Endodermal cell (in vitro differentiated cells): ENCODE data around the gene EXD3. TPM values are rescaled to one million over a fixed set of nuclear protein-coding genes. Genes with fewer than 3 reads are reported as not detected.

ENCODE experiments used
- DNase-seq: peaks from one replicate; pipeline ENCODE4 v3.0.0-alpha.2; 2017
- H3K27ac ChIP-seq: 2 replicates; pipeline ENCODE4 v1.5.1; 2013; ENCODE audit warnings: mild to moderate bottlenecking, low read depth, low read length, moderate library complexity
- H3K27me3 ChIP-seq: 2 replicates; pipeline ENCODE4 v1.6.1; 2013; ENCODE audit warnings: mild to moderate bottlenecking, low read length, moderate library complexity; ENCODE audit not compliant: insufficient read depth, control insufficient read depth, poor library complexity, severe bottlenecking
- H3K36me3 ChIP-seq: 2 replicates; pipeline ENCODE4 v1.7.0; 2013; ENCODE audit warnings: mild to moderate bottlenecking, low read length, moderate library complexity; ENCODE audit not compliant: control insufficient read depth, insufficient read depth
- H3K4me1 ChIP-seq: one replicate; pipeline ENCODE4 v1.7.0; 2013; ENCODE audit warnings: low read length; ENCODE audit not compliant: control insufficient read depth, insufficient read depth
- H3K4me3 ChIP-seq: 2 replicates; pipeline ENCODE4 v1.5.1; 2013; ENCODE audit warnings: mild to moderate bottlenecking, low read length, moderate library complexity
- H3K9ac ChIP-seq: 2 replicates; pipeline ENCODE4 v1.6.1; 2013; ENCODE audit warnings: mild to moderate bottlenecking, low read length, moderate library complexity; ENCODE audit not compliant: poor library complexity, severe bottlenecking; ENCODE audit errors: extremely low read depth
- H3K9me3 ChIP-seq: 2 replicates; pipeline ENCODE4 v1.6.1; 2013; ENCODE audit warnings: mild to moderate bottlenecking, low read length, moderate library complexity; ENCODE audit not compliant: control insufficient read depth
- H3K27ac Mint-ChIP-seq: 2 replicates; pipeline ENCODE4 v1.8.0; 2020; ENCODE audit warnings: mixed read lengths
- H3K27me3 Mint-ChIP-seq: 2 replicates; pipeline ENCODE4 v1.8.0; 2021; ENCODE audit warnings: mild to moderate bottlenecking, mixed read lengths; ENCODE audit not compliant: insufficient read depth
- H3K36me3 Mint-ChIP-seq: 2 replicates; pipeline ENCODE4 v1.8.0; 2020; ENCODE audit warnings: low read depth, mixed read lengths
- H3K4me1 Mint-ChIP-seq: 2 replicates; pipeline ENCODE4 v1.8.0; 2020; ENCODE audit warnings: mixed read lengths
- H3K4me3 Mint-ChIP-seq: 2 replicates; pipeline ENCODE4 v1.8.0; 2020; ENCODE audit warnings: mild to moderate bottlenecking, moderate library complexity, mixed read lengths
- H3K9me3 Mint-ChIP-seq: 2 replicates; pipeline ENCODE4 v1.8.0; 2020; ENCODE audit warnings: mild to moderate bottlenecking, mixed read lengths
- CTCF ChIP-seq: fragments of 200-600 bp; sonication (generic); conservative IDR thresholded peaks from 2 replicates; pipeline ENCODE4 v1.5.0; 2021; ENCODE audit warnings: antibody characterized with exemption, mild to moderate bottlenecking
- WGBS, 2 experiments: methylation state at CpG; one replicate each; pipeline versions ENCODE4 v1.1.5 to v1.1.7; 2013; ENCODE audit warnings: missing lambda C conversion rate in 2 of 2, mixed read lengths in 1 of 2; ENCODE audit not compliant: insufficient coverage in 1 of 2, insufficient read length in 1 of 2; 5-methylcytosine and 5-hydroxymethylcytosine counted together
- total RNA-seq, 2 donors: library from RNA; stranded (reverse); fragmentation: NEBNext Ultra II Directional in 1 of 2; extraction: Animal tissue kit (Norgen Biotek cat#: 25700) in 1 of 2; gene quantifications; 2 replicates in 1 of 2; 3 replicates in 1 of 2; pipeline ENCODE4 v1.2.1, GENCODE V29; 2021

The EXD3 gene
- total RNA-seq, 2 donors from 2014 or later = 15.5 to 31.0 TPM

DNA sequence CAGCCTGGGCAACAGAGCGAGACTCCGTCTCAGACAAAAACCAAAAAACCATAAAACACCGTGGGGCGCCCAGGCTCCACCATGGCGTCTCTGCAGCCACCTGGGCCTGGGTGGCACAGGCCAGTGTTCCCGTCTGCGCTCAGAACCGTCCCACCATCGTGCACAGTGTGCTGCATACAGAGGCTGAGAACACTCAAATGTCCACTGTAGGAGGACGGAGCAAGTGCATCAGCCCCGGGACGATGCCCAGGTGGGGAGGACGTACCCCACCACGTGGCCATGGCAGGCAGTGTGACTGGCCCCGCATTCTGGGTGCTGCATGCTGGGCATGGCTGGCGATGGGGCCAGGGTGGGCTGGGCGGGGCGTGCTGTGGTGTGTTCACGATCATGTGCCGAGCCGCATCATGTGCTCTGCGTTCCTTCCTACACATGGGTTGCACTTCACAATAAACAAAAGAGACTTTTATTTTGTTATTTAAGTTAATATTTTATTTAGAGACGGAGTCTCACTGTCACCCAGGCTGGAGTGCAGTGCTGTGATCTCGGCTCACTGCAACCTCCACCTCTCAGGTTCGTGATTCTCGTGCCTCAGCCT is 37.8 kb downstream of the EXD3 start:
- Mint-ChIP-seq H3K9me3 (no peaks in the 10 kb centered on the region), H3K27ac (no peak overlapping the region), H3K27me3 (no peaks in the 10 kb centered on the region), H3K4me1 (peaks cover 6% of the 10 kb centered on the region), H3K4me3 (no peak overlapping the region), H3K36me3 (peaks cover 2% of the 10 kb centered on the region)
- Histone ChIP-seq H3K9me3 (no peaks in the 10 kb centered on the region), H3K27me3 (no peaks in the 10 kb centered on the region), H3K27ac (no peak overlapping the region), H3K9ac (no peak overlapping the region), H3K4me1 (peaks cover 4% of the 10 kb centered on the region), H3K36me3 (no peaks in the 10 kb centered on the region), H3K4me3 (no peak overlapping the region)
- 92 to 98% methylated on average over 11 to 25 of the region's 26 CpGs for WGBS, 2 experiments
- no peak for DNase-seq
- TF ChIP-seq CTCF = no peak

DNA sequence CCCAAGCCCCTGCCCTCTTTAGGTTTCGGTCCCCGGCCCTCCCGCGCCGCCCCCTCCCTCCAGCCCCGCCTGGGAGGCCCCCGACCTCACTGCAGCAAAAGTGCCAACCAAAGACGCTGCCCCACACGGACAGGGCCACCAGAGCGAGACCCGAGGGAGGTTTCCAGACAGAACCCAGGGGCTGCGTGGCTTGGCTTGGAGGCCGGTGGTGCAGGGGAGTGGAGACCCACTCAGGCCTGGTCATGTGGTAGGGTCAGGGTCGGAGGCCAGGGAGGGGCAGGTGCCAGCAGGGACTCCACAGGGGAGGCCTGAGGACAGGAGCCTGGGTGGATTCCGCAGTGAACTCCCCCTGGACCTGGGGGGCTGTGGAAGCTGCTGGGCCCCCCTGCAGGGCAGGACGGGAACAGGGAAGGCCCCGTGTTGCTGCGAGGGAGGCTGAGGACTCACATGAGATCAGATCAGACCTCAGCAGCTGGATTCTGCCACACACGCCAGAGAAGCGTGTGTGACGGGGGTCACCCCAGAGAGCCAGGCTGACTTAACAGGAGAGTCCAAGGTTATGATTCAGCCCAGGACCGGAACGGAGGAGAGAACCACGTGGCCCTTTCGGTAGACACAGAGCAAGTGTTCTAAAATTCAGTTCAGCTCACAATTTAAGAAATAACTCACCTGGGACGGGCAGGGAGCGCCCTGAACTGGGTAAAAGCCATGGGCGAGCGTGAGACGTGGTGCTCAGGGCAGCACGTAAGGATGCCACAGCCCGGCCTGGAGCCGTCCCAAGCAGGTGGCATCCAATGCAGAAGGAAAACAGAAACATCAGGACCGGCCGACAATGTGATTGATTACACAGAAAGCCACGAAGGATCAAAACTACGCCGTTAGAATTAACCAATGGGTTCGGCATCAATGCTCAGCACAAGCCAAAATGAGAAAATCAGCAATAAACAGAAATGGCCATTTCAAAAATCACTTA is 38.9 kb downstream of the EXD3 start:
- H3K4me3 ChIP-seq = no peak overlapping the region
- H3K36me3 Mint-ChIP-seq = no peaks in the 10 kb centered on the region
- H3K27me3 ChIP-seq = no peaks in the 10 kb centered on the region
- H3K4me1 Mint-ChIP-seq = peaks cover 6% of the 10 kb centered on the region
- no peaks in the 10 kb centered on the region for H3K36me3 ChIP-seq
- no peak overlapping the region for H3K27ac Mint-ChIP-seq
- peak overlapping the region; percentile 32 for H3K27ac ChIP-seq
- 88 to 90% methylated on average over 29 to 39 of the region's 39 CpGs for WGBS, 2 experiments
- peak; percentile 37 for DNase-seq
- no peak overlapping the region for H3K4me3 Mint-ChIP-seq
- no peaks in the 10 kb centered on the region for H3K9me3 ChIP-seq
- no peaks in the 10 kb centered on the region for H3K9me3 Mint-ChIP-seq
- H3K27me3 Mint-ChIP-seq = no peaks in the 10 kb centered on the region
- no peak for TF ChIP-seq CTCF
- H3K9ac ChIP-seq = no peak overlapping the region
- peaks cover 4% of the 10 kb centered on the region for H3K4me1 ChIP-seq

GRCh38 chr9:137383081-137383783 is 39.7 kb downstream of the EXD3 start:
- H3K9me3 ChIP-seq = no peaks in the 10 kb centered on the region
- no peaks in the 10 kb centered on the region for H3K27me3 ChIP-seq
- peaks cover 6% of the 10 kb centered on the region for H3K4me1 Mint-ChIP-seq
- H3K4me1 ChIP-seq = peaks cover 4% of the 10 kb centered on the region
- H3K9me3 Mint-ChIP-seq = no peaks in the 10 kb centered on the region
- no peaks in the 10 kb centered on the region for H3K36me3 ChIP-seq
- H3K27me3 Mint-ChIP-seq = peaks cover 4% of the 10 kb centered on the region
- 88 to 94% methylated on average over 13 to 27 of the region's 27 CpGs for WGBS, 2 experiments
- no peak overlapping the region for H3K9ac ChIP-seq
- H3K36me3 Mint-ChIP-seq = no peaks in the 10 kb centered on the region
- peak; percentile 42 for DNase-seq
- no peak for TF ChIP-seq CTCF
- no peak overlapping the region for H3K4me3 ChIP-seq
- H3K27ac Mint-ChIP-seq = no peak overlapping the region
- H3K4me3 Mint-ChIP-seq = no peak overlapping the region
- no peak overlapping the region for H3K27ac ChIP-seq
